C4-2B (cell line): ENCODE measurements around the gene FKBP10.

Experiments
- H3K27ac ChIP-seq: fragments of 450-650 bp; 2 replicates; pipeline ENCODE4 v1.5.1; 2017
- ZFX ChIP-seq: fragments of 450-650 bp; IDR thresholded peaks from 2 replicates; pipeline ENCODE4 v1.6.1; 2017
- TF ChIP-seq, protein P1 (sequence below): fragments of 450-650 bp; conservative IDR thresholded peaks from 2 replicates; pipeline ENCODE4 v1.5.1; 2017; ENCODE audit warnings: mild to moderate bottlenecking

FKBP10 gene

GRCh38 chr17:41794540-41794975 is 18.2 kb upstream of the FKBP10 start:
- H3K27ac ChIP-seq, result no peak overlapping the region
- no peak for TF ChIP-seq ZFX
- TF ChIP-seq, protein P1, sequence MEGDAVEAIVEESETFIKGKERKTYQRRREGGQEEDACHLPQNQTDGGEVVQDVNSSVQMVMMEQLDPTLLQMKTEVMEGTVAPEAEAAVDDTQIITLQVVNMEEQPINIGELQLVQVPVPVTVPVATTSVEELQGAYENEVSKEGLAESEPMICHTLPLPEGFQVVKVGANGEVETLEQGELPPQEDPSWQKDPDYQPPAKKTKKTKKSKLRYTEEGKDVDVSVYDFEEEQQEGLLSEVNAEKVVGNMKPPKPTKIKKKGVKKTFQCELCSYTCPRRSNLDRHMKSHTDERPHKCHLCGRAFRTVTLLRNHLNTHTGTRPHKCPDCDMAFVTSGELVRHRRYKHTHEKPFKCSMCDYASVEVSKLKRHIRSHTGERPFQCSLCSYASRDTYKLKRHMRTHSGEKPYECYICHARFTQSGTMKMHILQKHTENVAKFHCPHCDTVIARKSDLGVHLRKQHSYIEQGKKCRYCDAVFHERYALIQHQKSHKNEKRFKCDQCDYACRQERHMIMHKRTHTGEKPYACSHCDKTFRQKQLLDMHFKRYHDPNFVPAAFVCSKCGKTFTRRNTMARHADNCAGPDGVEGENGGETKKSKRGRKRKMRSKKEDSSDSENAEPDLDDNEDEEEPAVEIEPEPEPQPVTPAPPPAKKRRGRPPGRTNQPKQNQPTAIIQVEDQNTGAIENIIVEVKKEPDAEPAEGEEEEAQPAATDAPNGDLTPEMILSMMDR, result no peak

DNA sequence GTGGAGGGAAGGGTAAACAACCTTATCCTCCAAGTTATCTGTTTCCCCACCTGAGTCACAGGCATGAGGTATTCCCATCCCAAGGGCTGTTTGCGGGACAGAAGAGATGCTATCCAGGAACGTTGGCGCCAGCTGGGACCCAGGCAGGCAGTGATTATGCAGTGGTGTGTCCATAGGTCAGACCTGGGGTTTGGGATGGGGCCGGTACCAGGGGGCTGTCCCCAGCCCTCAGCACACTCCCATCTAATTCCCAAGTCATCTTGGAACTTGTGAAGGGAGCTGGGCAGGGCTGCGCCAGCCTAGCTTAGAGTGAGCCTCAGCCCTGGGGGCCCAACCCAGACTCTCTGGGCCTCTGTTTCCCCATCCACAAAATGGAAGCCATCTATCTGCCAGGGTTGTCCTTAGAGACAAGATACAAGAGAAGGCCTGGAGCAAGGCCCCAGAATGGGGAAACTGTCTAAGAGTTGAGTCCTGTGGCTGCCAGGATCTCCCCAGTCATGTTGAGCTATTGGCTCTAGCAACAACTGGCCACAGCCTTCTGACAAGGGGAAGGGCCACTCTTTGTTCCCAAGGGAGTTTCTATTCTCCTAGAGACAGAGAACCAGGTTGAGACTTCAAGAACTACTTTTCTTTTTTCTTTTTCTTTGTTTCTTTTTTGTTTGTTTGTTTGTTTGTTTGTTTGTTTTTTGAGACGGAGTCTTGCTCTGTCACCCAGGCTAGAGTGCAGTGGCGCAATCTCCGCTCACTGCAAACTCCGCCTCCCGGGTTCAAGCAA is 16.5 kb upstream of the FKBP10 start:
- no peak overlapping the region for H3K27ac ChIP-seq
- TF ChIP-seq, protein P1, result no peak
- TF ChIP-seq ZFX, result no peak

- H3K27ac ChIP-seq, result no peak overlapping the region
- TF ChIP-seq ZFX, result no peak
Observed at GRCh38 chr17:41797377-41797776, 15.4 kb upstream of the FKBP10 start.

DNA sequence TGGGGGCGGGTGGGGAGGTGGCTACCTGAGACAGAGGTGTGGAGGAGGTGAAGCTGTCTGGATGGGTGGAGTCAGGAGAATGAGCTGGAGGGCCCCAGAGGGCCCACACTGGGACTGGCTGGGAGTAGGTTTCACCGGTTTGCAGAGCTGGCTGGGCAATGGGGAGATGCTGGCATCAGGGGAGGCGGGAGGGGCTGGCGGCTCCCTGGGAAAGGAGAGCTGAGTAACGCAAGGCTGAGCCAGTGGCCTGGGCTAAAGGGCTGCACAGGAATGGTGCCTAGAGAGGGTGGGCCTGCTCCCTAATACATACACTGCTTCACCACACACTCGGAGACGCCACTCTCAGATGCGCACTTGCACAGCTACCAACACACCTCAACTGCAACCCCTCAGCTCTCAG is 13.4 kb upstream of the FKBP10 start:
- H3K27ac ChIP-seq, result no peak overlapping the region
- TF ChIP-seq, protein P1, result no peak
- TF ChIP-seq ZFX, result no peak

- H3K27ac ChIP-seq, result peak overlapping the region; percentile 56
- no peak for TF ChIP-seq ZFX
- TF ChIP-seq, protein P1, result no peak
Observed at GRCh38 chr17:41800601-41801373, 12.0 kb upstream of the FKBP10 start.

DNA sequence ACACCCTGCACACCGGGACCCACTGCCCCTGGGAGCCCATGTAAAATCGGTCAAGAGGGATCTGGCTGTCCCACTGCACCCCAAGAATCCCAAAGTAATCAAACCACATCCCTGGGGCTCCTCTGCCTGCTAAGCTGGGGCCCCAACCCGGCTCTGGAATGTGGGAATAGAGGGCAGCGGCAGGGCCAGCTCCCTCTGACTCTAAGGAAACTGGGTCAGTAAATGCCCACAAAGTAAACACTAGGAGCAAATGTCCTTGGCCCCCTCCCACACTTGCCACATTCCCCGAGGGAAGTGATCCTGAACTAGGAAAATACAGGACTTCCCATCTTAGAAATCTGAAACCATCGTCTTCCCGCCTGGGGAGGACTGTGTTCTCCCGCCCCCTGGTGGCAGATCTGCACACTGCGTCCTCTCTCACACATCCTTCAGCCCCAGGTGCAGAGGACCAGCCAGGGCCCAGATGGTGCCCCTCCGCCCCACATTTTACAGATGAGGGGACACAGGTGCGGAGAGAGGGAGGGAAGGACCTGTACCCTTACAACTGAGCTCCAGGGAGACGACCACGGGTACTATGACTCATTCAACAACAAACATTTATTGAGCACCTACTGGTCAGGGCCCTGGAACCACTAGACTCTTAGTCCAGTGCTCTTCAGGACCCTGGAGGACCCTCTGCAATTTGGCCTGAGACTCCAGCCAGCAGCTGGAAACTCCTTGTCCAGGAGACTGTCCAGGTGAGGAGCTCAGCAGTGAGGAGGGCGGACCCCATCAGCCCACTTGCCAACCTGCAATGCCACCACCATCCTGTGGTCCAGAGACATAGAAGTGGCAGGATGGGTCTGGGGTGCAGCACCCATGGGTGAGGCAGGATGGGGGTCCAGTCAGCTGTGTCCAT is 11.2 kb upstream of the FKBP10 start:
- peak overlapping the region; percentile 56 for H3K27ac ChIP-seq
- TF ChIP-seq, protein P1, result peak; percentile 98
- no peak for TF ChIP-seq ZFX

DNA sequence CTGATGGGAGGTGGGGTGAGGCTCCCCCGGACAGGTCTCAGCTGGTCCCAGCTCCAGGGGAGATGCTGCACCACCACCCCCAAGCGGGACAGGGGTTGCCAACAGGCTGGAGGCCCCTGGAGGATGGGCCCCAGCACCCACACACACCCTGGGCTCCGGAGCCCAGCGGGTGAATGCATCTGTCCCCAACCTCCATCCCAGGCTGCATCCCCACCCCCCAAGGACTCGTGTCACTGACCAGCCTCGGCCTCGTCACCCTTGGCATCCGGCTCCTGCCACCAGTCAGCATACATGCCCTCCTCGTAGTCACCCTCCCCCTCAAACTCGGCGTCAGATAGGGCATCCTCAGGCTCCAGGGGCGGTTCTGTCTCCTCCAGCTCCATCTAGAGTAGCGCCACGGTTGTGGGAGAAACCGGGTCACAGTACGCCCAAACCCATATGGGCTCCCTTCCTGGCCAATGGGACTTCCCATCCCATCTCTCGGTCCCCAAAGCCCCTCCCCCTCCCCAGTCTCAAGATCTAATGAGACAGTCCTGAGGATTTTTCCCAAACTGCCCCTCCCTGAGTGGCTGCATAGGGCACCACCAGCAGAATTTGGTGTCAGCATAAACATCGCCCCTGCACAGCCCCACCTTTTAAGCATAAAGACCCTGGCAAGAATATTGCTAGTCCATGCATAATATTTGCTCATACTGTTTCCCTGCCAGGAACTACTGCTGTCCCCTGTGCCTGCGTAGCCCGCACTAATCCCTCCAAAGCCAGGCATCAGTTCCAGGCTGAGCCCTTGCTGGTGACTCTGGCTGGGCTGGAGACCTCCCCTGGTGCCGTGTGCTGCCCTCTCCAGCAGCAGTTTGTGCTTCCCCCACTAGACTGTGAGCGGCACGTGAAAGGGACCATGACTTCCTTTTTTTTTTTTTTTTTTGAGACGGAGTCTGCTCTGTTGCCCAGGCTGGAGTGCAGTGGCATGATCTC is 9.5 kb upstream of the FKBP10 start:
- no peak for TF ChIP-seq ZFX
- TF ChIP-seq, protein P1, result no peak
- no peak overlapping the region for H3K27ac ChIP-seq
